Smooth muscle cell (in vitro differentiated cells): ENCODE data around the gene IMP4. TPM values are rescaled to one million over a fixed set of nuclear protein-coding genes. Genes with fewer than 3 reads are reported as not detected.
A peak's percentile ranks its signal among the peaks of the same experiment; 100 is the strongest.

Source experiments
- DNase-seq: peaks from one replicate; lab custom pipeline; 2025; ENCODE audit not compliant: unreplicated experiment; lab: John Stamatoyannopoulos, UW
- H2AFZ ChIP-seq: fragments of 200-600 bp; sonication (generic); 2 replicates; pipeline ENCODE4 v1.6.0; 2016; ENCODE audit warnings: antibody characterized with exemption, low read depth, mild to moderate bottlenecking
- H3F3A ChIP-seq: fragments of 200-600 bp; sonication (generic); 2 replicates; pipeline ENCODE4 v1.6.0; 2017; ENCODE audit warnings: antibody characterized with exemption, low read depth
- H3K27ac ChIP-seq: fragments of 200-600 bp; sonication (generic); 2 replicates; pipeline ENCODE4 v1.5.1; 2016; ENCODE audit warnings: low read depth, mild to moderate bottlenecking
- H3K27me3 ChIP-seq: fragments of 200-600 bp; sonication (generic); 2 replicates; pipeline ENCODE4 v1.6.1; 2016; ENCODE audit warnings: low read depth, mild to moderate bottlenecking
- H3K36me3 ChIP-seq: fragments of 200-600 bp; sonication (generic); 2 replicates; pipeline ENCODE4 v1.5.1; 2016; ENCODE audit warnings: low read depth
- H3K4me1 ChIP-seq: fragments of 200-600 bp; sonication (generic); 2 replicates; pipeline ENCODE4 v1.5.1; 2016; ENCODE audit warnings: low read depth
- H3K4me2 ChIP-seq: fragments of 200-600 bp; sonication (generic); 2 replicates; pipeline ENCODE4 v1.6.0; 2016; ENCODE audit warnings: mild to moderate bottlenecking
- H3K4me3 ChIP-seq: fragments of 200-600 bp; sonication (generic); 2 replicates; pipeline ENCODE4 v1.5.1; 2016; ENCODE audit warnings: mild to moderate bottlenecking
- H3K79me2 ChIP-seq: fragments of 200-600 bp; sonication (generic); 2 replicates; pipeline ENCODE4 v1.6.0; 2016; ENCODE audit warnings: low read depth, mild to moderate bottlenecking
- H3K9ac ChIP-seq: fragments of 200-600 bp; sonication (generic); 2 replicates; pipeline ENCODE4 v1.6.0; 2016; ENCODE audit warnings: low read depth
- H3K9me3 ChIP-seq: fragments of 200-600 bp; sonication (generic); replicated peaks from 2 replicates; pipeline ENCODE4 v1.5.1; 2016; ENCODE audit warnings: low read depth
- H4K20me1 ChIP-seq: fragments of 200-600 bp; sonication (generic); 2 replicates; pipeline ENCODE4 v1.6.0; 2016; ENCODE audit warnings: low read depth
- WGBS: methylation state at CpG from one replicate; pipeline ENCODE4 v1.1.7; 2016; ENCODE audit warnings: low lambda C conversion rate; 5-methylcytosine and 5-hydroxymethylcytosine counted together
- polyA plus RNA-seq: library from polyadenylated mRNA; unstranded; fragments of >200 nt; fragmentation: Nextera tagmentation; extraction: Ambion mirVana; gene quantifications from 2 replicates; pipeline ENCODE4 v1.2.1, GENCODE V29; 2016
- total RNA-seq: library from RNA; depleted of rRNA; stranded (reverse); fragments of >200 nt; gene quantifications from 2 replicates; pipeline ENCODE4 v1.2.3, GENCODE V29; 2014
- TF ChIP-seq, protein P1 (sequence below): fragments of 200-600 bp; sonication (generic); IDR thresholded peaks from 2 replicates; pipeline ENCODE4 v1.5.1; 2017; ENCODE audit warnings: borderline replicate concordance, mild to moderate bottlenecking, antibody characterized with exemption; ENCODE audit not compliant: insufficient read depth, poor library complexity, severe bottlenecking

The IMP4 gene
- total and polyA plus RNA-seq, 2 experiments from 2014 or later, result 59.3 to 75.0 TPM

DNA sequence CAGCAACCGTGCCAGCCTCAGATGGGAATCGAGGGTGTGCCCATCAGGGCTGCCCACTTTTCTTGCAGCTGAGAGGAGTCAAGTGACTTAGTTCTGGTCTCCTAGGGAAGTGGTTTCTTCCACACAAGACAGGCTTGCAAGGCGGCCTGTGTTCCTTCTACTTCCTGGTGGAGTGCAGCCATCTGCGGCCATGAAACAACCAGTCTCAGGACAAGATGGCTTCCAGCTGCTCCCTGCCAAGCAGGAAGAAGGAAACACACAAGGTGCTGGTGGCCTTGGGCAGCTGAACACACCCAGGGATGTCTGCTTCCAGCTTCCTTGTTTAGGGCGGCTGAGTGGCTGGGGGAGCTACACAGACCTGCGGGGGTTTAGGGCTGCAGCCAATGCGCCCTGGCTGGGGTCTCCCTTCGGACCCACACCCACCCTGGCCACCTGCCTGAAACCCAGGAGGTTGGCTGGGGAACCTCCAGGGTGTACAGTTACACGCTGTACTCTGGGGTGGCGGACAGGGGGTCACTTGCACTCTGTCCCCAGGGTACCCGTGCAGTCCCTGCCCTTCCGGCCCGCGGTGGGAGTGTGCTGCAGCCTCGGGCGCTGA lies 47.9 kb downstream of the IMP4 start:
- peak overlapping the region; percentile 86 for H3K4me2 ChIP-seq
- H3K27me3 ChIP-seq, result no peaks in the 10 kb centered on the region
- no peak for DNase-seq
- WGBS, result 76% methylated on average over 15 of the region's 16 CpGs
- H3K9me3 ChIP-seq, result no peaks in the 10 kb centered on the region
- peaks cover 5% of the 10 kb centered on the region for H4K20me1 ChIP-seq
- peaks cover 8% of the 10 kb centered on the region for H3K4me1 ChIP-seq
- H3K9ac ChIP-seq, result peak overlapping the region; percentile 56
- TF ChIP-seq, protein P1, sequence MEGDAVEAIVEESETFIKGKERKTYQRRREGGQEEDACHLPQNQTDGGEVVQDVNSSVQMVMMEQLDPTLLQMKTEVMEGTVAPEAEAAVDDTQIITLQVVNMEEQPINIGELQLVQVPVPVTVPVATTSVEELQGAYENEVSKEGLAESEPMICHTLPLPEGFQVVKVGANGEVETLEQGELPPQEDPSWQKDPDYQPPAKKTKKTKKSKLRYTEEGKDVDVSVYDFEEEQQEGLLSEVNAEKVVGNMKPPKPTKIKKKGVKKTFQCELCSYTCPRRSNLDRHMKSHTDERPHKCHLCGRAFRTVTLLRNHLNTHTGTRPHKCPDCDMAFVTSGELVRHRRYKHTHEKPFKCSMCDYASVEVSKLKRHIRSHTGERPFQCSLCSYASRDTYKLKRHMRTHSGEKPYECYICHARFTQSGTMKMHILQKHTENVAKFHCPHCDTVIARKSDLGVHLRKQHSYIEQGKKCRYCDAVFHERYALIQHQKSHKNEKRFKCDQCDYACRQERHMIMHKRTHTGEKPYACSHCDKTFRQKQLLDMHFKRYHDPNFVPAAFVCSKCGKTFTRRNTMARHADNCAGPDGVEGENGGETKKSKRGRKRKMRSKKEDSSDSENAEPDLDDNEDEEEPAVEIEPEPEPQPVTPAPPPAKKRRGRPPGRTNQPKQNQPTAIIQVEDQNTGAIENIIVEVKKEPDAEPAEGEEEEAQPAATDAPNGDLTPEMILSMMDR, result no peak
- H3K27ac ChIP-seq, result peak overlapping the region; percentile 73
- H3F3A ChIP-seq, result no peaks in the 10 kb centered on the region
- no peaks in the 10 kb centered on the region for H3K79me2 ChIP-seq
- H2AFZ ChIP-seq, result no peak overlapping the region
- H3K36me3 ChIP-seq, result no peaks in the 10 kb centered on the region
- peak overlapping the region; percentile 76 for H3K4me3 ChIP-seq

DNA sequence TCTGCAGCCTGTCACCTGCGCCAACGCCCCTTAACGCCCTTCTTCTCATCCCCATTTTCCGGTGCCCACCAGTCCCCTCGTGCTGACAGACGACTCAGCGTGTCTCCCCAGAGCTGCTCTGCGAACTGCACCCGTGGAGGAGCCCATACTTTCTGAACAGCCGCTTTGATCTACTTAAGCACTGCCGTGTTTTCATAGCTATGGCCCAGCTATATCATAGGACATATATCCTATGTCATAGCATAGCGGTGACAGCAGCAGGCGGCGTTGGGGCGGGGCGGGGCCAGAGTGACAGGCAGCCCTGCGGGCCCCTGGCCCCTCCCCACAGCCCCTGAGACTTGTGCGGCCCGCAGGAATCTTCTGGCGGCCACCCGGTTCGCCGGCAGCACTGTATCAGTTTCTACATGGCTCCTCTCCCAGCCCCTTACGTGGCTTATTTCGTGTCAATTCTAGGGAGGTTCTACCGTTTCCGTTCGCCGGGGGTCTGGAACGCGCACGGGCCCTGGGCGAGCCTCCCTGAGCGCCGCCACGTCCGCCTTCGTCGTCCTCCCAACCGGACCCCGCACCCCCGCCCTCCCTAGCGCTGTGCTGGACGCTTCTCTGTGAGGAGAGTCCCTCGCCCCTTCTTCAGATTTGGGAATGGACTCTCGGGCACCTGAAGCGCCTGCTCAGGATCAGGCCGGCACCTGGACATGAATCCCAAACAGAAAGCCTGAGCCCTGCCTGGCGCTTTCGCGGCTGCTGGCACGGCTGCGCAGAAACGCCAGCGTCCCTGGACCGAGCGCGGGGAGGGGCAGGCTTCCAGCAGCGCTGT lies 48.6 kb downstream of the IMP4 start:
- H4K20me1 ChIP-seq, result peaks cover 5% of the 10 kb centered on the region
- 7% methylated on average over 58 of the region's 59 CpGs for WGBS
- H2AFZ ChIP-seq, result peak overlapping the region; percentile 88
- peaks cover 8% of the 10 kb centered on the region for H3K4me1 ChIP-seq
- peak overlapping the region; percentile 76 for H3K4me3 ChIP-seq
- H3K9ac ChIP-seq, result peak overlapping the region; percentile 56
- no peaks in the 10 kb centered on the region for H3K27me3 ChIP-seq
- no peaks in the 10 kb centered on the region for H3K36me3 ChIP-seq
- peak; percentile 74 for DNase-seq
- TF ChIP-seq, protein P1, result no peak
- H3F3A ChIP-seq, result no peaks in the 10 kb centered on the region
- H3K79me2 ChIP-seq, result no peaks in the 10 kb centered on the region
- peak overlapping the region; percentile 86 for H3K4me2 ChIP-seq
- H3K9me3 ChIP-seq, result no peaks in the 10 kb centered on the region
- H3K27ac ChIP-seq, result peak overlapping the region; percentile 73

DNA sequence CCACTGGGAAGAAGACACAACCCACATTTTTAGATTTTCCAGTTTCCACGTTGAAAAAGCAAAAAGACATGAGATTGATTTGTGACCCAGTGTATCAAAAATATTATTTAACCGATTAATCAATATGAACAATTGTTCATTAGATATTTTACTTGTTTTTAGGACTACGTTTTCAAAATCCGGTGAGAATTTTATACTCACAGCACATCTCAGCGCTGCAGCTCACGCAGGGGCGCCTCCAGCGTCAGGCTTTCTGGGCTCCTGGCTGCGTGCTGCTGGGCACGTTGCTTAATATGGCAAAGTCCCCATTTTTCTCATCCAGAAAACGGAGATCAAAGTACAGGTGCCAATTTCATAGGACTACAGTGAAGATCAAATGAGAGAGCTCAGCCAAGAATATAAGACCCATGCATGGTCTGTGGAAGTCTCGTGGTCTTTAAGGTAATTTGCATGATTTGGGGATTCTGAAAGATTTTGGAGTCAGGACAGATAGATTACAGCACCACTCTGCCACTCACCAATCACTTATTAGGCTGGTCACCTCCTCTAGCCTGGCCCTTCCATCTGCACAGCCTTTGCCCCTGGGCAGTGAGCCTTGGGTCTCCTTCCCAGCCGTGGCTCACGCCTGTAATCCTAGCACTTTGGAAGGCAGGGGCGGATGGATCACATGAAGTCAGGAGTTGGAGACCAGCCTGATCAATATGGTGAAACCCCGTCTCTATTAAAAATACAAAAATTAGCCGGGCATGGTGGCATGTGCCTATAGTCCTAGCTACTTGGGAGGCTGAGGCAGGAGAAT lies 49.4 kb downstream of the IMP4 start:
- Histone ChIP-seq H3K79me2 (no peaks in the 10 kb centered on the region), H3K36me3 (no peaks in the 10 kb centered on the region), H3K4me1 (peaks cover 8% of the 10 kb centered on the region), H3F3A (no peaks in the 10 kb centered on the region), H2AFZ (peak overlapping the region; percentile 88), H3K4me3 (peak overlapping the region; percentile 76), H3K9me3 (no peaks in the 10 kb centered on the region), H3K9ac (peak overlapping the region; percentile 56), H3K27me3 (no peaks in the 10 kb centered on the region), H4K20me1 (no peaks in the 10 kb centered on the region), H3K27ac (peak overlapping the region; percentile 73), H3K4me2 (peak overlapping the region; percentile 86)
- 33% methylated on average over 17 of the region's 17 CpGs for WGBS
- no peak for DNase-seq
- TF ChIP-seq, protein P1, result no peak
